Transverse colon (tissue), 4 donors: ENCODE results near the gene NDUFV2. TPM values are rescaled to one million over a fixed set of nuclear protein-coding genes. Genes with fewer than 3 reads are reported as not detected.

ENCODE experiments used
- DNase-seq: peaks from one replicate; pipeline ENCODE4 v3.0.0-alpha.2; 2019
- H3K27ac ChIP-seq, 4 donors: fragments of 200-600 bp; sonication (generic); 2 replicates each; pipeline ENCODE4 v1.5.1; 2016 to 2018; ENCODE audit warnings: inconsistent platforms in 4 of 4
- H3K27me3 ChIP-seq: fragments of 200-600 bp; sonication (generic); 2 replicates; pipeline ENCODE4 v1.5.1; 2017; ENCODE audit warnings: inconsistent platforms
- H3K36me3 ChIP-seq, 4 donors: fragments of 200-600 bp; sonication (generic); 2 replicates each; pipeline ENCODE4 v1.5.1; 2017 to 2019; ENCODE audit warnings: inconsistent platforms in 4 of 4
- H3K4me1 ChIP-seq, 4 donors: fragments of 200-600 bp; sonication (generic); 2 replicates each; pipeline ENCODE4 v1.5.1; 2017 to 2020; ENCODE audit warnings: inconsistent platforms in 4 of 4
- H3K4me3 ChIP-seq, 4 donors: fragments of 200-600 bp; sonication (generic); 1 replicate in 1 of 4; 2 replicates in 3 of 4; pipeline versions ENCODE4 v1.5.1 to v1.6.1; 2017 to 2019; ENCODE audit warnings: inconsistent platforms in 4 of 4
- H3K9me3 ChIP-seq, 2 donors: fragments of 200-600 bp; sonication (generic); 2 replicates each; pipeline ENCODE4 v1.5.1; 2017 to 2019; ENCODE audit warnings: inconsistent platforms in 2 of 2
- CTCF ChIP-seq, 5 experiments: fragments of 200-600 bp in 3 of 5; fragments of 450-650 bp in 2 of 5; sonication (generic) in 3 of 5; IDR thresholded peaks; 1 replicate in 2 of 5; 2 replicates in 3 of 5; pipeline ENCODE4 v1.5.1; 2016 to 2017; ENCODE audit warnings: antibody characterized with exemption in 5 of 5, inconsistent platforms in 3 of 5, mild to moderate bottlenecking in 2 of 5, moderate library complexity in 1 of 5
- EP300 ChIP-seq: sonication (generic); formaldehyde crosslinking; IDR thresholded peaks from one replicate; pipeline ENCODE4 v1.6.1; 2017; ENCODE audit warnings: antibody characterized with exemption, low read depth
- POLR2A ChIP-seq: fragments of 450-650 bp; IDR thresholded peaks from one replicate; pipeline ENCODE4 v1.6.1; 2016; ENCODE audit warnings: antibody characterized with exemption, mild to moderate bottlenecking, moderate library complexity
- POLR2AphosphoS5 ChIP-seq, 3 donors: sonication (generic); formaldehyde crosslinking; IDR thresholded peaks; one replicate each; pipeline ENCODE4 v1.6.1; 2016; ENCODE audit warnings: antibody characterized with exemption in 3 of 3
- WGBS, 2 donors: methylation state at CpG; one replicate each; pipeline ENCODE4 v1.1.5; 2018; ENCODE audit warnings: low coverage in 1 of 2; 5-methylcytosine and 5-hydroxymethylcytosine counted together
- in situ Hi-C, 4 donors: fragments of 200-750 bp; cut with MboI; loops; one replicate each; pipeline versions ENCODE4 v1.15.0 to v1.15.1; 2017; ENCODE audit warnings: low sequenced_read_pairs in 3 of 4, low pct_ligation_motif_present in 1 of 4, low pct_unique_long_range_greater_than_20kb in 1 of 4
- intact Hi-C: fragments of 100-400 bp; cut with DNase I; formaldehyde crosslinking; loops from one replicate; pipeline ENCODE4 v1.15.1; 2023; ENCODE audit warnings: low total_unique reads
- total RNA-seq, 4 donors: library from RNA; depleted of rRNA; stranded (reverse); fragments of >200 nt; gene quantifications; one replicate each; pipeline ENCODE4 v1.1.0, GENCODE V29; 2016

NDUFV2 gene
- total RNA-seq: 100 to 1,000 TPM in 3 of 4 donors, 10 to 100 TPM in 1; 24.7 to 140 (median 113) TPM

GRCh38 chr18:9102508-9103375, at the start of gene NDUFV2:
Gene NDUFV2, plus strand, starts transcription at chr18:9102699. Its CDS starts 45 bp downstream, at chr18:9102744.
- H3K36me3 ChIP-seq: no peaks in the 10 kb centered on the region
- no peaks in the 10 kb centered on the region for H3K27me3 ChIP-seq
- H3K27ac ChIP-seq: peak within 1 kb of the TSS; percentile 88 to 99 (median 96)
- WGBS, 2 donors: 0% methylated on average over 27 of the region's 64 CpGs; no CpG with 5 or more reads in 1 of the 2 donors
- H3K9me3 ChIP-seq: no peaks in the 10 kb centered on the region
- H3K4me3 ChIP-seq: peak within 1 kb of the TSS; percentile 42 to 84 (median 72)
- in situ Hi-C loops (no loop called here), intact Hi-C loops (no loop called here)
- peak; percentile 98 for DNase-seq
- H3K4me1 ChIP-seq: peaks cover 31 to 51% (median 46%) of the 10 kb centered on the region in 4 donors
- peak; percentile 92 to 98 (median 97) for TF ChIP-seq POLR2AphosphoS5 (IDR thresholded peaks at IDR 0.05)
- peak; percentile 95 for TF ChIP-seq POLR2A
- no peak for TF ChIP-seq EP300
- TF ChIP-seq CTCF (IDR thresholded peaks at IDR 0.05): no peak

- no peak overlapping the region for H3K4me3 ChIP-seq
- 94 to 100% methylated on average over 1 of the region's 1 CpG for WGBS, 2 donors
- no peaks in the 10 kb centered on the region for H3K27me3 ChIP-seq
- peaks cover 3 to 24% of the 10 kb centered on the region in 2 donors for H3K9me3 ChIP-seq
- intact Hi-C loops: no loop called here
- TF ChIP-seq CTCF (IDR thresholded peaks at IDR 0.05) (no peak), POLR2AphosphoS5 (IDR thresholded peaks at IDR 0.05) (no peak), POLR2A (no peak), EP300 (no peak)
- in situ Hi-C loops: loop anchor here in 2 of 4 donors (25.0 kb wide), 2 partner anchors 283 to 458 kb away; partner anchors contain the start of gene TWSG1 (in 1 of the 2)
- H3K27ac ChIP-seq: no peak overlapping the region
- peaks cover 0 to 7% (median 0%) of the 10 kb centered on the region in 4 donors for H3K4me1 ChIP-seq
- H3K36me3 ChIP-seq: no peaks in the 10 kb centered on the region
- no peak for DNase-seq
Observed at GRCh38 chr18:9053814-9054213, 48.7 kb upstream of the NDUFV2 start.

- Histone ChIP-seq H3K36me3 (no peaks in the 10 kb centered on the region), H3K27me3 (no peaks in the 10 kb centered on the region), H3K9me3 (peaks cover 3 to 17% of the 10 kb centered on the region in 2 donors), H3K27ac (no peak overlapping the region), H3K4me1 (peaks cover 0 to 7% (median 0%) of the 10 kb centered on the region in 4 donors), H3K4me3 (no peak overlapping the region)
- intact Hi-C loops (no loop called here), in situ Hi-C loops (loop anchor here in 2 of 4 donors (25.0 kb wide), 2 partner anchors 282 to 457 kb away; partner anchors contain the start of gene TWSG1 (in 1 of the 2))
- 3 to 6% methylated on average over 1 of the region's 1 CpG for WGBS, 2 donors
- TF ChIP-seq POLR2AphosphoS5 (IDR thresholded peaks at IDR 0.05): no peak
- no peak for TF ChIP-seq EP300
- no peak for TF ChIP-seq CTCF (IDR thresholded peaks at IDR 0.05)
- no peak for TF ChIP-seq POLR2A
- no peak for DNase-seq
Observed at GRCh38 chr18:9055185-9055584, 47.3 kb upstream of the NDUFV2 start.

- DNase-seq: no peak
- TF ChIP-seq POLR2AphosphoS5 (IDR thresholded peaks at IDR 0.05) (no peak), POLR2A (no peak), CTCF (IDR thresholded peaks at IDR 0.05) (no peak), EP300 (no peak)
- intact Hi-C loops: no loop called here
- no peak overlapping the region for H3K4me3 ChIP-seq
- H3K36me3 ChIP-seq: no peaks in the 10 kb centered on the region
- no peaks in the 10 kb centered on the region for H3K27me3 ChIP-seq
- in situ Hi-C loops: loop anchor here in 2 of 4 donors (25.0 kb wide), 2 partner anchors 282 to 457 kb away; partner anchors contain the start of gene TWSG1 (in 1 of the 2)
- H3K27ac ChIP-seq: no peak overlapping the region
- peaks cover 2 to 12% of the 10 kb centered on the region in 2 donors for H3K9me3 ChIP-seq
- peaks cover 0 to 7% (median 0%) of the 10 kb centered on the region in 4 donors for H3K4me1 ChIP-seq
- 100% methylated on average over 1 of the region's 1 CpG for WGBS, 2 donors
Observed at GRCh38 chr18:9055626-9056025, 46.9 kb upstream of the NDUFV2 start.
